ENCODE results near the gene ATXN1. TPM values are rescaled to one million over a fixed set of nuclear protein-coding genes. Genes with fewer than 3 reads are reported as not detected.

The ATXN1 gene
- total RNA-seq, 1 experiment from 2014 or later, result 5.6 TPM

DNA sequence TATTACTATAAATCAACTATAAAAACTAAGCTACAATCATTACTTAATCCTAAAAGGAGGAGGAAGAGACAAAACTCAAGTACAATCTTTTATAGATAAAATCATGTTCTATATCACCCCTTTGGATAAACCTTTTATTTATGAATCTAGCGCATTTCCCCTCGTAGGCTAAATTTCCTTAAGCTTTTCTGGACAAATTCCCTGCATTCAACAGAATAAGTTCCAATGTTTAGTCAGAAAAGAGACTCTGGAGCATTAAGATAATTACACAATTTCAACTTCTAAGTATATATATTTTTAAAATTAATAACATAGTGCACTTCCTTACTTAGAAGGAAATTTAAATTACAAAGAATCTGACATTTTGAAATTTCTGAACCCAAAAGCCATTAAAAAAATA lies 37.9 kb downstream of the ATXN1 start:
- Histone ChIP-seq H2BK120ac (ENCODE audit: low read depth, low read length, poor library complexity, severe bottlenecking) (no peak overlapping the region), H3K14ac (ENCODE audit: insufficient read depth, low read length) (no peak overlapping the region), H2BK5ac (ENCODE audit: insufficient read length, low read length) (no peak overlapping the region), H3K79me2 (ENCODE audit: insufficient read depth, low read length) (no peaks in the 10 kb centered on the region), H2AFZ (ENCODE audit: low read length) (no peak overlapping the region), H3K9me3 (ENCODE audit: control insufficient read depth, low read depth, low read length) (no peaks in the 10 kb centered on the region), H3K4ac (ENCODE audit: low read depth, low read length) (no peak overlapping the region), H2AK5ac (ENCODE audit: insufficient read length, low read length) (no peak overlapping the region), H3K4me2 (ENCODE audit: insufficient read depth, insufficient read length, low read length) (no peak overlapping the region), H4K20me1 (ENCODE audit: control insufficient read depth, insufficient read depth, insufficient read length) (no peaks in the 10 kb centered on the region), H3K4me1 (ENCODE audit: insufficient read depth, low read length) (peaks cover 3% of the 10 kb centered on the region; the same call in 1 of the 2 replicates), H3K27me3 (ENCODE audit: insufficient read depth, low read length) (no peaks in the 10 kb centered on the region), H3K18ac (ENCODE audit: insufficient read length, low read depth, low read length) (no peak overlapping the region), H2BK12ac (ENCODE audit: insufficient read length, low read depth, low read length) (no peak overlapping the region), H4K8ac (replicated peaks; ENCODE audit: insufficient read length, low read depth, low read length) (no peak overlapping the region), H3K56ac (ENCODE audit: insufficient read length, low read depth, low read length) (no peak overlapping the region), H3K9ac (ENCODE audit: extremely low read depth, insufficient read length, low read length) (no peak overlapping the region), H3K23ac (ENCODE audit: insufficient read length, low read depth, low read length) (no peak overlapping the region), H3T11ph (ENCODE audit: low read length) (no peak overlapping the region), H3K79me1 (ENCODE audit: insufficient read depth, low read depth, low read length, poor library complexity, severe bottlenecking) (no peaks in the 10 kb centered on the region), H4K5ac (ENCODE audit: insufficient read length, low read depth, low read length) (no peak overlapping the region), H4K91ac (ENCODE audit: insufficient read length, low read depth, low read length) (no peak overlapping the region), H3K27ac (ENCODE audit: insufficient read length, low read depth, low read length) (no peak overlapping the region), H2BK20ac (ENCODE audit: low read depth, low read length, poor library complexity, severe bottlenecking) (no peak overlapping the region), H3K23me2 (ENCODE audit: insufficient read length, low read depth, low read length, poor library complexity, severe bottlenecking) (no peaks in the 10 kb centered on the region), H2BK15ac (ENCODE audit: low read depth, low read length) (no peak overlapping the region)
- WGBS (ENCODE audit: extremely low coverage, insufficient read length, low lambda C conversion rate), result no CpG with 5 or more reads among the region's 2 CpGs
- Mint-ChIP-seq H3K4me1 (peaks cover 18 to 31% of the 10 kb centered on the region in 2 experiments), H3K27me3 (ENCODE audit: low read depth) (no peaks in the 10 kb centered on the region), H3K4me3 (no peak overlapping the region), H3K36me3 (ENCODE audit: insufficient read depth in 1 of 3, low read depth in 3 of 3) (no peaks in the 10 kb centered on the region), H3K27ac (no peak overlapping the region), H3K9me3 (no peaks in the 10 kb centered on the region)
- DNase-seq, result no peak
- TF ChIP-seq CTCF (conservative IDR thresholded peaks at IDR 0.05), result no peak
